Measurements from ENCODE around the gene ATP6V1E1.

DNA sequence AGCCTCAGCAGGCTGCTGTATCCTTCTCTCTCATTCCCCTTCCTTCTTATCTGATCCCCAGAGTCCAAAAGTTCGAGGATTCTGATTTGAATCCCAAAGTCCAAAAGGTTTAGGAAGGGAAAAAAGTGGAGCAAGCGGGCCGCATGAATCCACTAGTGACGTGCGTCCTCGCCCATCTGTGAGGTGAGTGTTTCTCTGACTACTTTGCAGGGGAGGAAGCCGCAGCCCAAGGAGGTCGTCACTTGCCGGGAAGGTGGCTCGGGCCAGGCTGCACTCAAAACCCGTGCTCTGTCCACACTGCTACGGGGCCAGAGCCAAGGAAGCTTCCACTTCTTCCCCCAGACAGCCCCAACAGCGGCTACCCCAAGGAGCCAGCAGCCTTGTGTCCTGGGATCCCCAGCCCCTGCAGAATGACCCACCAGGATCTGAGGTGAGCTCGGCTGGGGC is 49.0 kb downstream of the ATP6V1E1 start:
- no peak for TF ChIP-seq SUZ12 (IDR thresholded peaks at IDR 0.05; ENCODE audit: extremely low read depth, insufficient read depth, insufficient read length)
- TF ChIP-seq ZNF274 (IDR thresholded peaks at IDR 0.05; ENCODE audit: low read depth, low read length), result no peak
